Measurements from ENCODE around the gene DDX41. TPM values are rescaled to one million over a fixed set of nuclear protein-coding genes. Genes with fewer than 3 reads are reported as not detected.

DDX41 gene
- total and polyA plus RNA-seq, 2 donors (not counting 3 experiments of a cell fraction or from before 2014, with no cell fraction given): 103 to 118 TPM

DNA sequence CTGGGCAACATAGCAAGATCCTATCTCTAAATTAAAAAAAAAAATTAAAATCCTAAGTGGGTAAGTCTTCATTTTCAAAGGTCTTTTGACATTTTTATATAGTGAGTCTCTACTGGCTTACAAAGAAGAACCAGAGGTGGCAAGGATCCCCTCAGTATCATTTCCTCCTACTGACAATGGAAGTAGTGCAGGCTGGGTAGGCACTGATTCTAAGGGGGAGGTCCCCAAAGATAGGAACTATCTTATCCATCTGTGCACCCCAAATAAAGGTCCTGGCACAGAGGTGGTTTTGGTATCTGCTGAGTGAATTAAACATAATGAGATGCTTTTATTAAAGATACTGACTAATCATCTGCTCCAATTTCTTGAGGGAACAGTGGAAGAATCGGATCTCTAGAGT lies 33.4 kb upstream of the DDX41 start:
- Histone ChIP-seq H3K4me1 (ENCODE audit: control insufficient read depth, extremely low read depth, insufficient read depth, low read length) (peaks cover 23% of the 10 kb centered on the region), H3K4me2 (ENCODE audit: insufficient read depth, low read length) (no peak overlapping the region), H3K9me3 (replicated peaks; ENCODE audit: control insufficient read depth, insufficient read depth, low read length) (no peaks in the 10 kb centered on the region), H4K20me1 (replicated peaks; ENCODE audit: control insufficient read depth, extremely low read depth, insufficient read depth, low read length) (peaks cover 4% of the 10 kb centered on the region), H3K4me3 (replicated peaks in 1 of 3; ENCODE audit: insufficient read depth in 1 of 3, low read depth in 1 of 3, low read length in 3 of 3) (no peak overlapping the region), H3K9ac (replicated peaks; ENCODE audit: extremely low read depth, insufficient read depth, low read length) (no peak overlapping the region), H3K79me2 (ENCODE audit: control insufficient read depth, insufficient read depth, low read length) (peaks cover 58% of the 10 kb centered on the region), H3K27ac (ENCODE audit: insufficient read depth, low read depth, low read length) (no peak overlapping the region), H2AFZ (ENCODE audit: low read depth, low read length) (no peak overlapping the region), H3K27me3 (ENCODE audit: control insufficient read depth in 2 of 2, insufficient read depth in 2 of 2, low read length in 2 of 2) (no peaks in the 10 kb centered on the region), H3K9me1 (replicated peaks; ENCODE audit: control insufficient read depth, extremely low read depth, insufficient read depth, low read length) (no peaks in the 10 kb centered on the region), H3K36me3 (ENCODE audit: control insufficient read depth in 2 of 2, extremely low read depth in 1 of 2, insufficient read depth in 2 of 2, low read length in 2 of 2) (peaks cover 0 to 3% of the 10 kb centered on the region in 2 experiments)
- ChIA-PET POLR2A (no interaction called here), CTCF (interaction anchor here (0.8 kb wide), 1 partner anchor 11 kb away, joined by 4 read pairs; no protein-coding TSS in a partner anchor)
- no peak for FAIRE-seq
- no peak for TF ChIP-seq GATA2 (IDR thresholded peaks at IDR 0.05; ENCODE audit: insufficient read depth, insufficient read length, low read depth, low read length)
- intact Hi-C loops (cut with micrococcal nuclease) (loop anchor here (5.0 kb wide), 1 partner anchor 42 kb away; the partner anchor contains the start of gene TMED9), dilution Hi-C loops (cut with MboI; ENCODE audit: extremely low pct_ligation_motif_present, low sequenced_read_pairs) (no loop called here)
- no TSS peak for BruUV-seq (replicated peaks)
- DNase-seq (ENCODE audit: low read depth, low spot score): no peak

DNA sequence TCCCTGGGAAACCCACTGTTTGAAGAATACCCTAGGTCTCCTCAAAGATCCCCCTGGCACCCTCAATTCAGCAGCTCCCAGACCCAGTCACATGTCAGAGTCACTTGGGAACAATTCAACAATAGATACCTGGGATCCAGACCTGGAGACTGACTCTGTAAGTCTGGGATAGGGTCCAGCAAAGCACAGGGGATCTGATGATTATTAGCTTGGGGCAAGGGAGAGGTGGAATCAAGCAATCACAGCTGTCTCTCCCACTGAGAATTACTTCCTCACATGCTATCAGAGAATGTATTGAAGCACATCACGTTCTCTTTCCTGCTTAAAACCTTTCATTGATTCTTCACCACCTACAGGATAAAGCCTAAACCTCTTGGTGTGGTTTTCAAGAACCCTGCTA lies 31.7 kb upstream of the DDX41 start:
- intact Hi-C loops (cut with micrococcal nuclease) (no loop called here), dilution Hi-C loops (cut with MboI; ENCODE audit: extremely low pct_ligation_motif_present, low sequenced_read_pairs) (no loop called here)
- H3K36me3 ChIP-seq (ENCODE audit: control insufficient read depth in 2 of 2, extremely low read depth in 1 of 2, insufficient read depth in 2 of 2, low read length in 2 of 2): peaks cover 0 to 3% of the 10 kb centered on the region in 2 experiments
- H3K27me3 ChIP-seq (ENCODE audit: control insufficient read depth in 2 of 2, insufficient read depth in 2 of 2, low read length in 2 of 2): no peaks in the 10 kb centered on the region
- H3K9ac ChIP-seq (replicated peaks; ENCODE audit: extremely low read depth, insufficient read depth, low read length): no peak overlapping the region
- peaks cover 9% of the 10 kb centered on the region for H4K20me1 ChIP-seq (replicated peaks; ENCODE audit: control insufficient read depth, extremely low read depth, insufficient read depth, low read length)
- no peak for FAIRE-seq
- ChIA-PET POLR2A (interaction anchor here (0.7 kb wide), 1 partner anchor 32 kb away, joined by 3 read pairs; the partner anchor contains the start of gene DDX41), CTCF (interaction anchor here (0.6 to 1.5 kb wide), 4 partner anchors 11 to 16 kb away, joined by 3 to 5 read pairs (median 4); no protein-coding TSS in a partner anchor)
- no TSS peak for BruUV-seq (replicated peaks)
- TF ChIP-seq POLR2AphosphoS5 (IDR thresholded peaks at IDR 0.05; ENCODE audit: insufficient read depth, low read depth, low read length) (no peak), GATA2 (IDR thresholded peaks at IDR 0.05; ENCODE audit: insufficient read depth, insufficient read length, low read depth, low read length) (no peak), JUN (IDR thresholded peaks at IDR 0.05; ENCODE audit: borderline replicate concordance, insufficient read depth, insufficient read length, low read depth) (no peak), FOS (IDR thresholded peaks at IDR 0.05; ENCODE audit: borderline replicate concordance, insufficient read depth, low read length) (no peak), EZH2 (IDR thresholded peaks at IDR 0.05; ENCODE audit: borderline replicate concordance, low read depth, low read length, severe bottlenecking) (no peak), MYC (IDR thresholded peaks at IDR 0.05; ENCODE audit: low read depth, low read length) (no peak), POLR2A (IDR thresholded peaks at IDR 0.05; ENCODE audit: low read depth, low read length) (no peak)
- TF ChIP-seq, protein P1, sequence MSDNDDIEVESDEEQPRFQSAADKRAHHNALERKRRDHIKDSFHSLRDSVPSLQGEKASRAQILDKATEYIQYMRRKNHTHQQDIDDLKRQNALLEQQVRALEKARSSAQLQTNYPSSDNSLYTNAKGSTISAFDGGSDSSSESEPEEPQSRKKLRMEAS (IDR thresholded peaks at IDR 0.05; ENCODE audit: insufficient read depth, insufficient read length): no peak
- TF ChIP-seq, protein P2, sequence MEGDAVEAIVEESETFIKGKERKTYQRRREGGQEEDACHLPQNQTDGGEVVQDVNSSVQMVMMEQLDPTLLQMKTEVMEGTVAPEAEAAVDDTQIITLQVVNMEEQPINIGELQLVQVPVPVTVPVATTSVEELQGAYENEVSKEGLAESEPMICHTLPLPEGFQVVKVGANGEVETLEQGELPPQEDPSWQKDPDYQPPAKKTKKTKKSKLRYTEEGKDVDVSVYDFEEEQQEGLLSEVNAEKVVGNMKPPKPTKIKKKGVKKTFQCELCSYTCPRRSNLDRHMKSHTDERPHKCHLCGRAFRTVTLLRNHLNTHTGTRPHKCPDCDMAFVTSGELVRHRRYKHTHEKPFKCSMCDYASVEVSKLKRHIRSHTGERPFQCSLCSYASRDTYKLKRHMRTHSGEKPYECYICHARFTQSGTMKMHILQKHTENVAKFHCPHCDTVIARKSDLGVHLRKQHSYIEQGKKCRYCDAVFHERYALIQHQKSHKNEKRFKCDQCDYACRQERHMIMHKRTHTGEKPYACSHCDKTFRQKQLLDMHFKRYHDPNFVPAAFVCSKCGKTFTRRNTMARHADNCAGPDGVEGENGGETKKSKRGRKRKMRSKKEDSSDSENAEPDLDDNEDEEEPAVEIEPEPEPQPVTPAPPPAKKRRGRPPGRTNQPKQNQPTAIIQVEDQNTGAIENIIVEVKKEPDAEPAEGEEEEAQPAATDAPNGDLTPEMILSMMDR (IDR thresholded peaks at IDR 0.05; ENCODE audit: extremely low read depth in 1 of 2, insufficient read depth in 1 of 2, low read depth in 1 of 2, low read length in 2 of 2): no peak
- no peaks in the 10 kb centered on the region for H3K9me3 ChIP-seq (replicated peaks; ENCODE audit: control insufficient read depth, insufficient read depth, low read length)
- no peak overlapping the region for H2AFZ ChIP-seq (ENCODE audit: low read depth, low read length)
- H3K79me2 ChIP-seq (ENCODE audit: control insufficient read depth, insufficient read depth, low read length): peaks cover 68% of the 10 kb centered on the region
- no peaks in the 10 kb centered on the region for H3K9me1 ChIP-seq (replicated peaks; ENCODE audit: control insufficient read depth, extremely low read depth, insufficient read depth, low read length)
- H3K27ac ChIP-seq (ENCODE audit: insufficient read depth, low read depth, low read length): no peak overlapping the region
- DNase-seq (ENCODE audit: low read depth, low spot score): no peak
- no peak overlapping the region for H3K4me2 ChIP-seq (ENCODE audit: insufficient read depth, low read length)
- H3K4me1 ChIP-seq (ENCODE audit: control insufficient read depth, extremely low read depth, insufficient read depth, low read length): peaks cover 19% of the 10 kb centered on the region
- H3K4me3 ChIP-seq (replicated peaks in 1 of 3; ENCODE audit: insufficient read depth in 1 of 3, low read depth in 1 of 3, low read length in 3 of 3): no peak overlapping the region

All from endothelial cell of umbilical vein (primary cell).